Measurements from ENCODE around the gene NENF. TPM values are rescaled to one million over a fixed set of nuclear protein-coding genes. Genes with fewer than 3 reads are reported as not detected.

The NENF gene
- total RNA-seq, 1 donor from 2014 or later: 35.8 TPM

- H3K36me3 ChIP-seq (ENCODE audit: control insufficient read depth, insufficient read depth, low read length): no peaks in the 10 kb centered on the region
- TF ChIP-seq, protein P1, sequence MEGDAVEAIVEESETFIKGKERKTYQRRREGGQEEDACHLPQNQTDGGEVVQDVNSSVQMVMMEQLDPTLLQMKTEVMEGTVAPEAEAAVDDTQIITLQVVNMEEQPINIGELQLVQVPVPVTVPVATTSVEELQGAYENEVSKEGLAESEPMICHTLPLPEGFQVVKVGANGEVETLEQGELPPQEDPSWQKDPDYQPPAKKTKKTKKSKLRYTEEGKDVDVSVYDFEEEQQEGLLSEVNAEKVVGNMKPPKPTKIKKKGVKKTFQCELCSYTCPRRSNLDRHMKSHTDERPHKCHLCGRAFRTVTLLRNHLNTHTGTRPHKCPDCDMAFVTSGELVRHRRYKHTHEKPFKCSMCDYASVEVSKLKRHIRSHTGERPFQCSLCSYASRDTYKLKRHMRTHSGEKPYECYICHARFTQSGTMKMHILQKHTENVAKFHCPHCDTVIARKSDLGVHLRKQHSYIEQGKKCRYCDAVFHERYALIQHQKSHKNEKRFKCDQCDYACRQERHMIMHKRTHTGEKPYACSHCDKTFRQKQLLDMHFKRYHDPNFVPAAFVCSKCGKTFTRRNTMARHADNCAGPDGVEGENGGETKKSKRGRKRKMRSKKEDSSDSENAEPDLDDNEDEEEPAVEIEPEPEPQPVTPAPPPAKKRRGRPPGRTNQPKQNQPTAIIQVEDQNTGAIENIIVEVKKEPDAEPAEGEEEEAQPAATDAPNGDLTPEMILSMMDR (IDR thresholded peaks at IDR 0.05; ENCODE audit: insufficient read depth, low read length, poor library complexity, severe bottlenecking): no peak
- no peak for DNase-seq (ENCODE audit: low read depth)
- H3K27me3 ChIP-seq (ENCODE audit: control insufficient read depth, insufficient read depth, low read length): no peaks in the 10 kb centered on the region
- H3K4me3 ChIP-seq (ENCODE audit: low read depth, low read length): peak overlapping the region; percentile 46
Observed at GRCh38 chr1:212433577-212434462, 1.1 kb downstream of the NENF start.

- DNase-seq (ENCODE audit: low read depth): no peak
- H3K36me3 ChIP-seq (ENCODE audit: control insufficient read depth, insufficient read depth, low read length): no peaks in the 10 kb centered on the region
- TF ChIP-seq, protein P1 (IDR thresholded peaks at IDR 0.05; ENCODE audit: insufficient read depth, low read length, poor library complexity, severe bottlenecking): no peak
- H3K4me3 ChIP-seq (ENCODE audit: low read depth, low read length): no peak overlapping the region
- no peaks in the 10 kb centered on the region for H3K27me3 ChIP-seq (ENCODE audit: control insufficient read depth, insufficient read depth, low read length)
Observed at GRCh38 chr1:212434992-212435391, 2.3 kb downstream of the NENF start.

- TF ChIP-seq, protein P1 (IDR thresholded peaks at IDR 0.05; ENCODE audit: insufficient read depth, low read length, poor library complexity, severe bottlenecking): no peak
- no peak overlapping the region for H3K4me3 ChIP-seq (ENCODE audit: low read depth, low read length)
- no peaks in the 10 kb centered on the region for H3K27me3 ChIP-seq (ENCODE audit: control insufficient read depth, insufficient read depth, low read length)
- H3K36me3 ChIP-seq (ENCODE audit: control insufficient read depth, insufficient read depth, low read length): no peaks in the 10 kb centered on the region
- no peak for DNase-seq (ENCODE audit: low read depth)
Observed at GRCh38 chr1:212437179-212437798, 4.6 kb downstream of the NENF start.

DNA sequence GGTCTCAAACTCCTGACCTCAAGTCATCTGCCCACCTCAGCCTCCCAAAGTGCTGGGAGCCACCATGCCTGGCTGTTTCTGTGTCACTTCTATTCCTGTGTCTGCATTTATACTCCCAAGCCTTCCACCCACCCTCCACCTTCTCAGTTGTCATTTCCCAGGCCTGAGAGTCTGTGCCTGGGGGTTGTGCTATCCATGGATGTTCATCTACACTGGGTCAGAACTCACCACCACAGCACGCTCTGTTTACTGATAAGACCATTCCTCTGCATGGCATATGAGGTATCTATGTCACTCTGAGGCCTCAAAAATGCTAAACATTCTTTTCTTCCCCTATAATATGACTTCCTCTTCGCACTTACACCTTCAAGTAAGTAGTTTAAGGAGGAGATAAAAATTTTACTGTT lies 6.1 kb downstream of the NENF start:
- Histone ChIP-seq H3K27me3 (ENCODE audit: control insufficient read depth, insufficient read depth, low read length) (no peaks in the 10 kb centered on the region), H3K36me3 (ENCODE audit: control insufficient read depth, insufficient read depth, low read length) (no peaks in the 10 kb centered on the region), H3K4me3 (ENCODE audit: low read depth, low read length) (no peak overlapping the region)
- TF ChIP-seq, protein P1 (IDR thresholded peaks at IDR 0.05; ENCODE audit: insufficient read depth, low read length, poor library complexity, severe bottlenecking): no peak
- no peak for DNase-seq (ENCODE audit: low read depth)

DNA sequence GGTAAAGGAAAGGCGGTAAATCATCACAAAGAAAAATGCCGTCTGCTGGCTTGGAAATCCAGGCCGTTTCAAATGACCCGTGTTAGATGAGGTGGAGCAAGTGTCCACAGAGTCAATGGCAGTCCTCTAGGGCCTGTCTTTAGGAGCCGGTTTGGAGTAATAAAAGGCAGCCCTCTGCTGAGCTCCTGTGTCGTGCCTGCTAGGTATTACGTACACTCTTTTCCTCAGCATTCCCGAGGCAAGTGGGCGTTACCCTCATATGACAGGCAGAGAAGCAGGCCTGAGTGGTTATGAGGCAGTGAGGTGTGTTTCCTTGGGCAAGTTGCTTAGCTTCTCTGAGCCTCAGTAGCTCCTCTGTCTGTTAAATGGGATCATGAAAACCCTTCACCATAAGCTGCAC lies 7.7 kb downstream of the NENF start:
- no peaks in the 10 kb centered on the region for H3K27me3 ChIP-seq (ENCODE audit: control insufficient read depth, insufficient read depth, low read length)
- no peak for DNase-seq (ENCODE audit: low read depth)
- no peak overlapping the region for H3K4me3 ChIP-seq (ENCODE audit: low read depth, low read length)
- H3K36me3 ChIP-seq (ENCODE audit: control insufficient read depth, insufficient read depth, low read length): no peaks in the 10 kb centered on the region
- TF ChIP-seq, protein P1 (IDR thresholded peaks at IDR 0.05; ENCODE audit: insufficient read depth, low read length, poor library complexity, severe bottlenecking): no peak

All from kidney epithelial cell (primary cell).